OCI-LY3 (cell line): ENCODE data around the gene PALLD.
A peak's percentile ranks its signal among the peaks of the same experiment; 100 is the strongest.

Experiments used
- H2AFZ ChIP-seq: fragments of 200-600, 300-600 bp; shearing (Covaris generic); 2 replicates; pipeline ENCODE4 v1.6.0; 2014; ENCODE audit warnings: antibody characterized with exemption, low read depth, low read length
- H3K27ac ChIP-seq: fragments of 200-600, 300-600 bp; sonication (generic); 2 replicates; pipeline ENCODE4 v1.5.1; 2014; ENCODE audit warnings: mild to moderate bottlenecking, low read length, moderate library complexity, mixed read lengths
- H3K27me3 ChIP-seq: fragments of 200-600, 300-600 bp; sonication (generic); 2 replicates; pipeline ENCODE4 v1.6.1; 2014; ENCODE audit warnings: low read depth, low read length, mixed read lengths
- H3K36me3 ChIP-seq: fragments of 200-600, 300-600 bp; sonication (generic); replicated peaks from 2 replicates; pipeline ENCODE3; 2014; ENCODE audit warnings: low read depth, low read length, mixed read lengths
- H3K4me1 ChIP-seq: fragments of 300-600, 200-600 bp; sonication (generic); 2 replicates; pipeline ENCODE4 v1.6.1; 2014; ENCODE audit warnings: low read length, mixed read lengths
- H3K4me2 ChIP-seq: fragments of 200-600, 300-600 bp; sonication (generic); 2 replicates; pipeline ENCODE4 v1.6.1; 2014; ENCODE audit warnings: low read length, mixed read lengths
- H3K4me3 ChIP-seq: fragments of 300-600, 200-600 bp; sonication (generic); 2 replicates; pipeline ENCODE4 v1.5.1; 2014; ENCODE audit warnings: antibody characterized with exemption, mild to moderate bottlenecking, low read length, moderate library complexity
- H3K79me2 ChIP-seq: fragments of 300-600, 200-600 bp; shearing (Covaris generic); 2 replicates; pipeline ENCODE4 v1.6.1; 2014; ENCODE audit warnings: mild to moderate bottlenecking, low read length, mixed read lengths
- H3K9ac ChIP-seq: fragments of 300-600, 200-600 bp; shearing (Covaris generic); 2 replicates; pipeline ENCODE4 v1.6.0; 2014; ENCODE audit warnings: mild to moderate bottlenecking, low read length, moderate library complexity
- H3K9me3 ChIP-seq: fragments of 200-600, 300-600 bp; shearing (Covaris generic); 2 replicates; pipeline ENCODE4 v1.6.1; 2014; ENCODE audit warnings: low read length, mixed read lengths; ENCODE audit not compliant: insufficient read depth
- H4K20me1 ChIP-seq: fragments of 200-600, 300-600 bp; sonication (generic); 2 replicates; pipeline ENCODE4 v1.6.1; 2016; ENCODE audit warnings: low read length, mixed read lengths; ENCODE audit not compliant: insufficient read depth
- EZH2phosphoT487 ChIP-seq: fragments of 200-600 bp; shearing (Covaris generic); IDR thresholded peaks from 2 replicates; pipeline ENCODE4 v1.6.1; 2018; ENCODE audit warnings: antibody characterized with exemption, mixed run types, low read depth
- TF ChIP-seq, protein P1 (sequence below): fragments of 200-600, 300-600 bp; sonication (generic); IDR thresholded peaks from 2 replicates; pipeline ENCODE4 v1.5.1; 2014; ENCODE audit warnings: antibody characterized with exemption, low read length, low read depth

The PALLD gene

DNA sequence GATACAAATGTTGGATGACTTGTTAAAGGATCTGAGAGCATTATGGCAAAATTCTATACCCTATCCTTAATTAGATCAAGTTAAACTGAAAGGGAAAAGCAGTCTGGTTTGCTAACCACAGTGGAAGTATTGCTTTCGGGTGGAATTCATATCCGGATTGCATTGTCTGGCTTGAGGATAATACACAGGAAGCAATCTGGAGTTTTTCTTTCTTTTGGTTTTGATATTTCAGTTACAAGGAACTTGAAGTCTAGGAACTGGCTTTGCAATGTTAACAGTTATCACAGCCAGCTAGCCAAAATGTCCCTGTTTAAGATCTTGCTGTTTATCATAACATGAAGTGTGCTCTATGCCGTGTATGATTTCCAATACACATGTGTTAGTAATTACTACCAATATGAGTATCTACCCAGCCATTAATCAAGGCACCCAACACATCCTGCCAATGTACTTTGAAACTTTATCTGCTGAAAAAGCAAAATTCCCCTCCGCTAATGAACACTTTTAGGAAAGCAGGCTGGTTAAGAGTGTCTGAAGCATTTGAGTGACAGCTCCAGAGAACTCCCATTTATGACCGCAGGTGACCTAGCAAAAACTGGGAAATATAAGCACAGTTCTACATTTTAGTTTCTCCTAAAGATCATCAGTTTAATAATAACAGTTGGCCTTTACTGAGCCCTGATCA is 146.4 kb downstream of the PALLD start:
- no peak for TF ChIP-seq EZH2phosphoT487
- TF ChIP-seq, protein P1, sequence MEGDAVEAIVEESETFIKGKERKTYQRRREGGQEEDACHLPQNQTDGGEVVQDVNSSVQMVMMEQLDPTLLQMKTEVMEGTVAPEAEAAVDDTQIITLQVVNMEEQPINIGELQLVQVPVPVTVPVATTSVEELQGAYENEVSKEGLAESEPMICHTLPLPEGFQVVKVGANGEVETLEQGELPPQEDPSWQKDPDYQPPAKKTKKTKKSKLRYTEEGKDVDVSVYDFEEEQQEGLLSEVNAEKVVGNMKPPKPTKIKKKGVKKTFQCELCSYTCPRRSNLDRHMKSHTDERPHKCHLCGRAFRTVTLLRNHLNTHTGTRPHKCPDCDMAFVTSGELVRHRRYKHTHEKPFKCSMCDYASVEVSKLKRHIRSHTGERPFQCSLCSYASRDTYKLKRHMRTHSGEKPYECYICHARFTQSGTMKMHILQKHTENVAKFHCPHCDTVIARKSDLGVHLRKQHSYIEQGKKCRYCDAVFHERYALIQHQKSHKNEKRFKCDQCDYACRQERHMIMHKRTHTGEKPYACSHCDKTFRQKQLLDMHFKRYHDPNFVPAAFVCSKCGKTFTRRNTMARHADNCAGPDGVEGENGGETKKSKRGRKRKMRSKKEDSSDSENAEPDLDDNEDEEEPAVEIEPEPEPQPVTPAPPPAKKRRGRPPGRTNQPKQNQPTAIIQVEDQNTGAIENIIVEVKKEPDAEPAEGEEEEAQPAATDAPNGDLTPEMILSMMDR = no peak
- H3K4me2 ChIP-seq = no peak overlapping the region
- H4K20me1 ChIP-seq = no peaks in the 10 kb centered on the region
- no peaks in the 10 kb centered on the region for H3K36me3 ChIP-seq
- H2AFZ ChIP-seq = no peak overlapping the region
- no peaks in the 10 kb centered on the region for H3K27me3 ChIP-seq
- no peaks in the 10 kb centered on the region for H3K4me1 ChIP-seq
- H3K27ac ChIP-seq = no peak overlapping the region
- H3K79me2 ChIP-seq = no peaks in the 10 kb centered on the region
- no peaks in the 10 kb centered on the region for H3K9me3 ChIP-seq
- no peak overlapping the region for H3K4me3 ChIP-seq
- no peak overlapping the region for H3K9ac ChIP-seq

DNA sequence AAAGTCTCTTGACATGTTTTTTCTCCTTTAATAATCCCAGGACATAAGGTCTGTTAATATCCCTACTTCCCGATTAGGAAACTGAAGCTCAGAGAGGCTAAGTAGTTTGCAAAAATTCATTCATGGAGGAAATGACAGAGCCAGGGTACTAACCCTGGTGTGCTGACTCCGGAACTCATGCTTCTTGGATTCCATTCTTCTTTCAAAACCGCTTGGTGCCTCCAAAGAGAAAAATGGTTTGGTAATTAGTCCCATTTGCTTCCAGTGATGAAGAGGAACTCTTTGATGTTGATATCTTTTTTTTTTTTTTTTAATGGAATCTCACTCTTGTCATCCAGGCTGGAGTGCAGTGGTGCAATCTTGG is 146.9 kb downstream of the PALLD start:
- no peaks in the 10 kb centered on the region for H3K27me3 ChIP-seq
- no peak overlapping the region for H3K4me3 ChIP-seq
- H3K27ac ChIP-seq = no peak overlapping the region
- H4K20me1 ChIP-seq = no peaks in the 10 kb centered on the region
- no peak overlapping the region for H3K4me2 ChIP-seq
- no peaks in the 10 kb centered on the region for H3K79me2 ChIP-seq
- H3K4me1 ChIP-seq = no peaks in the 10 kb centered on the region
- H3K36me3 ChIP-seq = no peaks in the 10 kb centered on the region
- no peak overlapping the region for H2AFZ ChIP-seq
- TF ChIP-seq, protein P1 = no peak
- no peak for TF ChIP-seq EZH2phosphoT487
- no peak overlapping the region for H3K9ac ChIP-seq
- H3K9me3 ChIP-seq = no peaks in the 10 kb centered on the region

DNA sequence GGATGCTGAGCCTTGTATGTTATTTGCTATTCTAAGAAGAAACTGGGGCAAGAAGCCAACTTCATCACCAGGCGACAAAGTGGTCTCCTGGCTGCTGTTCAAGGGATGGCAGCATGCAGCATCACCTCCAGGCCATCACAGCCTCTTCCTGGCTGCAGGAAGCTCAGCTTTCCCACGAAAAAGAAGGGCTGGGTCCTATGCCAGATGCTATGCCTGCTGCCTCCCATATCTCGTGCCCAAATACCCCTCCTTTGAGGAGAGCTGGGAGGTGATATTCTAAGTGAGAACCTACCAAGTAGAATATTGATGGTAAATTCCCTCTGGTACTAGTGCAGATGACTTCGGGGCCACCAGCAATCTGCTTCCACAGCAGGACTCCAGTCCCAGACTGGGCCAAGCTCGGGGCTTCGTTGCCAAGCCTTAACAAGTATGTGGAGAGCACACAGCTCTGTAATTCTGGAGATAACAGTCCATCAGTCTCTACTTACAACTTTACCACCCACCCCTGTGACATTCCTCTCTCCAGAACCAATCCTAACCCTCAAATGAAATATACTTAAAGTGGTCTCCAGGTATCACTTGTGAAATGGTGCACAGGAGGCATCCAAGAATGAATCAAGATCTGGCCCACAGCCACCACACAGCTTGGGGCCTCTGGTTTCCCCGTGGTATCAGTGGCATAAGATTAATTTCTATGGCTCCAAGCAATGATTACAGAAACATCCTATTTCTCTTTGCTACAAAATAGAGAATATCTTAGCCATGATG is 149.3 kb downstream of the PALLD start:
- Histone ChIP-seq H3K27me3 (peaks cover 5% of the 10 kb centered on the region; the same call in 1 of the 2 replicates), H3K4me3 (no peak overlapping the region), H3K9me3 (no peaks in the 10 kb centered on the region), H3K4me1 (no peaks in the 10 kb centered on the region), H3K9ac (no peak overlapping the region), H3K79me2 (no peaks in the 10 kb centered on the region), H2AFZ (no peak overlapping the region), H4K20me1 (no peaks in the 10 kb centered on the region), H3K4me2 (no peak overlapping the region), H3K27ac (no peak overlapping the region), H3K36me3 (no peaks in the 10 kb centered on the region)
- TF ChIP-seq, protein P1 = no peak
- no peak for TF ChIP-seq EZH2phosphoT487

DNA sequence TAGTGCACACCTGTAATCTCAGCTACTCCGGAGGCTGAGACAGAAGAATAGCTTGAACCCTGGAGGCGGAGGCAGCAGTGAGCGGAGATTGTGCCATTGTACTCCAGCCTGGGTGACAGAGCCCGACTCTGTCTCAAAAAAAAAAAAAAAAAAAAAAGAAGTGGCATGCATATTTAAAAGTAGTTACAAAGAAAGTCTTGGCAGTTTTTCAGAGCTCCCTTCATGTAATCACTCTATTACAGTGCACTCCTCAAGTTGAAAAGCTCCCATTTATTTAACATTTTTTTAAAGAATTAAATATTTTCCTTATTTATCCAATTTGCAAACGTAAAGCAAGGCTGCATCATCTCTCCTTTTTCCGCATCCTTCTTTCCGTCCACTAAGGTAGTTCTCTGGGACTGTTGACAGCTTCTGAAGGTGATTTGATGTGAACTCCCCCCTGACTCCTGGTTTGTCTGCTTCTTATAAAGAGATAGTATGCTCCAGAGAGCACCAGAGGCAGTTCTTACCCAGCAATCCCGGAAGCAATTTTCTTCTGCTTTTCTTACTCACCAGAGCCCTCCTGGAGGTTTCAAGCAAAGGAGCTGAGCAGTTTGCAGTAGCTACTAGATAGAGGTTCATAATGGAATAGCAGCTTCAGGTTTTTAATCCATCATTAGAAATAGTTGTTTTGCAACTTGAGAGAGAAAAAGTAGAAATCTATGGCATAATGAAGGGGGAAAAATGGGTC is 151.0 kb downstream of the PALLD start:
- H3K27me3 ChIP-seq = peaks cover 13% of the 10 kb centered on the region; the same call in 1 of the 2 replicates
- H2AFZ ChIP-seq = no peak overlapping the region
- H3K27ac ChIP-seq = no peak overlapping the region
- no peaks in the 10 kb centered on the region for H3K4me1 ChIP-seq
- 0 out of 2 replicates have a peak overlapping the region, but pooled peaks have one; percentile 5 for H3K4me2 ChIP-seq
- no peaks in the 10 kb centered on the region for H3K79me2 ChIP-seq
- H3K4me3 ChIP-seq = no peak overlapping the region
- no peaks in the 10 kb centered on the region for H3K36me3 ChIP-seq
- TF ChIP-seq, protein P1 = no peak
- TF ChIP-seq EZH2phosphoT487 = no peak
- H4K20me1 ChIP-seq = no peaks in the 10 kb centered on the region
- H3K9me3 ChIP-seq = no peaks in the 10 kb centered on the region
- no peak overlapping the region for H3K9ac ChIP-seq
